Activated CD8-positive, alpha-beta T cell treated with anti-CD3 and anti-CD28 coated beads for 36 hours (primary cell): ENCODE results near the gene ANAPC13. TPM values are rescaled to one million over a fixed set of nuclear protein-coding genes. Genes with fewer than 3 reads are reported as not detected.

ENCODE experiments used
- ATAC-seq: fragments of 200-7000 bp; cut with Tn5 transposase; one replicate; pipeline ENCODE4 v1.10.0; 2021; ENCODE audit warnings: mild to moderate bottlenecking, moderate library complexity
- CTCF ChIA-PET: fragments of 350-600 bp; sonication (Branson Sonifier 250); formaldehyde crosslinking; loops from one replicate; lab custom pipeline; 2021; ENCODE audit warnings: antibody characterized with exemption; lab: Charles Lee
- POLR2A ChIA-PET: fragments of 350-600 bp; sonication (Branson Sonifier 250); formaldehyde crosslinking; loops from one replicate; lab custom pipeline; 2021; ENCODE audit warnings: antibody characterized with exemption; lab: Charles Lee
- DNase-seq: peaks from one replicate; pipeline ENCODE4 v3.0.0-alpha.2; 2020
- H3K27ac Mint-ChIP-seq: one replicate; pipeline ENCODE4 v1.8.0; 2021; ENCODE audit warnings: mild to moderate bottlenecking, mixed read lengths
- H3K27me3 Mint-ChIP-seq: one replicate; pipeline ENCODE4 v1.8.0; 2021; ENCODE audit warnings: mixed read lengths
- H3K36me3 Mint-ChIP-seq: one replicate; pipeline ENCODE4 v1.8.0; 2021; ENCODE audit warnings: low read depth, mixed read lengths
- H3K4me1 Mint-ChIP-seq: one replicate; pipeline ENCODE4 v1.8.0; 2021; ENCODE audit warnings: low read depth, mixed read lengths
- H3K4me3 Mint-ChIP-seq: one replicate; pipeline ENCODE4 v1.8.0; 2021; ENCODE audit warnings: mild to moderate bottlenecking, moderate library complexity, mixed read lengths
- H3K9me3 Mint-ChIP-seq: one replicate; pipeline ENCODE4 v1.8.0; 2021; ENCODE audit warnings: mixed read lengths
- intact Hi-C: fragments of 100-400 bp; cut with micrococcal nuclease; formaldehyde crosslinking; loops from one replicate; pipeline ENCODE4 v1.10.0; 2022
- total RNA-seq, 2 experiments: library from RNA; stranded (reverse); gene quantifications; one replicate each; pipeline ENCODE4 v1.2.3, GENCODE V29; 2021
- TF ChIP-seq, protein P1 (sequence below): fragments of 200-600 bp; IDR thresholded peaks from one replicate; pipeline ENCODE4 v1.8.0; 2022; ENCODE audit warnings: antibody characterized with exemption, mild to moderate bottlenecking

The ANAPC13 gene
- total RNA-seq, 2 experiments from 2014 or later: 27.3 to 28.0 TPM

GRCh38 chr3:134432236-134432635 lies 53.5 kb downstream of the ANAPC13 start:
- Mint-ChIP-seq H3K27ac (no peak overlapping the region), H3K4me3 (no peak overlapping the region), H3K4me1 (no peaks in the 10 kb centered on the region), H3K27me3 (peaks cover 12% of the 10 kb centered on the region), H3K36me3 (no peaks in the 10 kb centered on the region), H3K9me3 (no peaks in the 10 kb centered on the region)
- no peak for ATAC-seq
- TF ChIP-seq, protein P1, sequence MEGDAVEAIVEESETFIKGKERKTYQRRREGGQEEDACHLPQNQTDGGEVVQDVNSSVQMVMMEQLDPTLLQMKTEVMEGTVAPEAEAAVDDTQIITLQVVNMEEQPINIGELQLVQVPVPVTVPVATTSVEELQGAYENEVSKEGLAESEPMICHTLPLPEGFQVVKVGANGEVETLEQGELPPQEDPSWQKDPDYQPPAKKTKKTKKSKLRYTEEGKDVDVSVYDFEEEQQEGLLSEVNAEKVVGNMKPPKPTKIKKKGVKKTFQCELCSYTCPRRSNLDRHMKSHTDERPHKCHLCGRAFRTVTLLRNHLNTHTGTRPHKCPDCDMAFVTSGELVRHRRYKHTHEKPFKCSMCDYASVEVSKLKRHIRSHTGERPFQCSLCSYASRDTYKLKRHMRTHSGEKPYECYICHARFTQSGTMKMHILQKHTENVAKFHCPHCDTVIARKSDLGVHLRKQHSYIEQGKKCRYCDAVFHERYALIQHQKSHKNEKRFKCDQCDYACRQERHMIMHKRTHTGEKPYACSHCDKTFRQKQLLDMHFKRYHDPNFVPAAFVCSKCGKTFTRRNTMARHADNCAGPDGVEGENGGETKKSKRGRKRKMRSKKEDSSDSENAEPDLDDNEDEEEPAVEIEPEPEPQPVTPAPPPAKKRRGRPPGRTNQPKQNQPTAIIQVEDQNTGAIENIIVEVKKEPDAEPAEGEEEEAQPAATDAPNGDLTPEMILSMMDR: no peak
- CTCF ChIA-PET: interaction anchor here (1.0 to 1.4 kb wide), 2 partner anchors 42 to 124 kb away, joined by 3 read pairs; no protein-coding TSS in a partner anchor
- no peak for DNase-seq
- POLR2A ChIA-PET: no interaction called here
- intact Hi-C loops: no loop called here

GRCh38 chr3:134430950-134431445 lies 54.8 kb downstream of the ANAPC13 start:
- Mint-ChIP-seq H3K4me3 (no peak overlapping the region), H3K27me3 (peaks cover 7% of the 10 kb centered on the region), H3K27ac (no peak overlapping the region), H3K9me3 (no peaks in the 10 kb centered on the region), H3K4me1 (no peaks in the 10 kb centered on the region), H3K36me3 (no peaks in the 10 kb centered on the region)
- TF ChIP-seq, protein P1: no peak
- ATAC-seq (no peak), DNase-seq (no peak)
- ChIA-PET CTCF (no interaction called here), POLR2A (no interaction called here)
- intact Hi-C loops: no loop called here

GRCh38 chr3:134430174-134430573 lies 55.6 kb downstream of the ANAPC13 start:
- POLR2A ChIA-PET: no interaction called here
- no peaks in the 10 kb centered on the region for H3K36me3 Mint-ChIP-seq
- intact Hi-C loops: no loop called here

GRCh38 chr3:134428401-134428800 lies 57.4 kb downstream of the ANAPC13 start:
- Mint-ChIP-seq H3K36me3 (no peaks in the 10 kb centered on the region), H3K9me3 (no peaks in the 10 kb centered on the region), H3K27ac (no peak overlapping the region), H3K4me3 (no peak overlapping the region), H3K27me3 (peaks cover 7% of the 10 kb centered on the region), H3K4me1 (no peaks in the 10 kb centered on the region)
- ChIA-PET POLR2A (no interaction called here), CTCF (interaction anchor here (1.3 to 1.5 kb wide), 3 partner anchors 17 to 119 kb away, joined by 3 to 4 read pairs (median 4); no protein-coding TSS in a partner anchor)
- intact Hi-C loops: no loop called here
- TF ChIP-seq, protein P1: no peak
- no peak for DNase-seq
- ATAC-seq: no peak

More at GRCh38 chr3:134430174-134430573, 55.6 kb downstream of the ANAPC13 start:
- DNase-seq (no peak), ATAC-seq (no peak)
- Mint-ChIP-seq H3K27me3 (peaks cover 7% of the 10 kb centered on the region), H3K4me3 (no peak overlapping the region), H3K4me1 (no peaks in the 10 kb centered on the region), H3K27ac (no peak overlapping the region), H3K9me3 (no peaks in the 10 kb centered on the region)
- CTCF ChIA-PET: interaction anchor here (1.5 kb wide), 1 partner anchor 121 kb away, joined by 4 read pairs; no protein-coding TSS in a partner anchor
- TF ChIP-seq, protein P1: no peak

Other genes starting within 250 kb of the ANAPC13 start
- 10 to 100 TPM; 19.8 to 21.9 TPM for gene RYK, start 235.1 kb downstream of the ANAPC13 start, total RNA-seq
- gene AMOTL2, start 111.5 kb downstream of the ANAPC13 start, total RNA-seq: not detected
- gene CEP63, start 72 bp upstream of the ANAPC13 start, total RNA-seq: 10 to 100 TPM; 25.3 to 27.0 TPM
- not detected for gene KY, start 165.0 kb upstream of the ANAPC13 start, total RNA-seq